Measurements from ENCODE around the gene EXOC6. TPM values are rescaled to one million over a fixed set of nuclear protein-coding genes. Genes with fewer than 3 reads are reported as not detected.

Gene EXOC6
- total RNA-seq, 1 experiment from 2014 or later: 12.9 TPM

- BruUV-seq (replicated peaks): no TSS peak
- Histone ChIP-seq H3K9ac (ENCODE audit: low read length) (no peak overlapping the region), H3K79me2 (ENCODE audit: insufficient read depth, low read length) (no peaks in the 10 kb centered on the region), H3K27ac (ENCODE audit: low read depth, low read length) (no peak overlapping the region), H3K4me1 (ENCODE audit: control insufficient read depth in 1 of 2, insufficient read depth in 2 of 2, low read length in 2 of 2) (no peaks in the 10 kb centered on the region), H3K4me3 (replicated peaks in 1 of 2; ENCODE audit: low read depth in 1 of 2, low read length in 2 of 2) (no peak overlapping the region), H3K4me2 (ENCODE audit: low read length) (no peak overlapping the region), H4K20me1 (ENCODE audit: insufficient read depth) (no peaks in the 10 kb centered on the region), H3K9me2 (ENCODE audit: insufficient read depth) (no peaks in the 10 kb centered on the region), H2AFZ (ENCODE audit: low read depth, low read length, poor library complexity, severe bottlenecking) (no peak overlapping the region), H3K9me3 (ENCODE audit: control insufficient read depth in 1 of 2, insufficient read depth in 1 of 2, low read depth in 1 of 2, low read length in 2 of 2) (no peaks in the 10 kb centered on the region), H3K36me3 (ENCODE audit: control insufficient read depth in 1 of 2, insufficient read depth in 2 of 2, low read length in 2 of 2) (no peaks in the 10 kb centered on the region), H3K27me3 (ENCODE audit: insufficient read depth, low read length) (no peaks in the 10 kb centered on the region)
- ChIA-PET CTCF (no interaction called here), RAD21 (ENCODE audit: low non-redundant PET in 1 of 2, low total read pairs in 2 of 2, uncharacterized antibody in 2 of 2, unreplicated experiment in 2 of 2) (no interaction called here), POLR2A (no interaction called here)
- TF ChIP-seq MAX (IDR thresholded peaks at IDR 0.05): no peak
- no peak for TF ChIP-seq REST (IDR thresholded peaks at IDR 0.05; ENCODE audit: low read depth)
- no peak for TF ChIP-seq TCF7L2 (IDR thresholded peaks at IDR 0.05; ENCODE audit: borderline replicate concordance, extremely low read depth, insufficient read depth, insufficient read length)
- TF ChIP-seq EZH2phosphoT487 (IDR thresholded peaks at IDR 0.05; ENCODE audit: borderline replicate concordance): no peak
- no peak for TF ChIP-seq CEBPB (IDR thresholded peaks at IDR 0.05; ENCODE audit: low read depth)
- TF ChIP-seq CBX3 (IDR thresholded peaks at IDR 0.05; ENCODE audit: low read depth): no peak
- no peak for TF ChIP-seq EZH2 (IDR thresholded peaks at IDR 0.05)
- TF ChIP-seq RAD21 (IDR thresholded peaks at IDR 0.05; ENCODE audit: low read depth): no peak
- no peak for TF ChIP-seq EGR1 (IDR thresholded peaks at IDR 0.05; ENCODE audit: low read depth)
- TF ChIP-seq FOSL1 (IDR thresholded peaks at IDR 0.05; ENCODE audit: low read depth): no peak
- no peak for TF ChIP-seq YY1 (IDR thresholded peaks at IDR 0.05; ENCODE audit: extremely low read depth, insufficient replicate concordance, low read depth, low read length)
- no peak for TF ChIP-seq ZFX (IDR thresholded peaks at IDR 0.05)
- no peak for TF ChIP-seq SIN3A (IDR thresholded peaks at IDR 0.05; ENCODE audit: low read depth)
- TF ChIP-seq CTCF (IDR thresholded peaks at IDR 0.05 in 2 of 3, conservative IDR thresholded peaks at IDR 0.05 in 1 of 3; ENCODE audit: borderline replicate concordance in 1 of 3, insufficient read depth in 1 of 3, low read depth in 2 of 3, low read length in 2 of 3): no peak
- intact Hi-C loops (cut with micrococcal nuclease): no loop called here
- DNase-seq (ENCODE audit: low read depth, low spot score): no peak
- no peak for ATAC-seq
Observed at GRCh38 chr10:93064874-93065660, 216.7 kb downstream of the EXOC6 start.
